ENCODE measurements around the gene KIF1C. TPM values are rescaled to one million over a fixed set of nuclear protein-coding genes. Genes with fewer than 3 reads are reported as not detected.
"Not testable (repeated sequence)": the region's sequence is repeated elsewhere in the genome, so short reads cannot be mapped to it uniquely, and the experiment has no call there.

KIF1C gene
- total and polyA plus RNA-seq, 2 experiments from 2014 or later, result 39.8 to 72.7 TPM

DNA sequence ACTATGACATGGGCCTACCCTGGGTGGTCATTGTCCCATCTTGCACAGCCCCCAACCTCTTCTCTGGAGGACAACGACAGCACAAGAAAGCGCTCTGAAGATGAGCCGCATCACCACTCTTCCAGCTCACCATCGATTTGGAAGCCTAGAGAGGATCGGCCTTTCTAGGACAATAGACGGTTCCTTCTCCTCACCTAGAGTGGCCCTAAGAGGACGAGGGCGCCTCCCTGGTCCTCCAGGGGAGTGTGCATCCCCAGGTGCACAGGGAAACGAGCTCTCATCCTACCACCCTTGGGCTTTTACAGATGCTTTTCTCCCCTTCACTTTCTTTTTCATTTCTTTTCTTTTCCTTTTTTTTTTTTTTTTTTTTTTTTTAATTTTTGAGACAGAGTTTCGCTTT, 57.8 kb downstream of the KIF1C start:
- H3K9me2 ChIP-seq (ENCODE audit: insufficient read depth), result no peaks in the 10 kb centered on the region
- no peak overlapping the region for H3K9ac ChIP-seq
- H3K4me3 ChIP-seq, result no peak overlapping the region
- DNase-seq, result no peak
- H4K20me1 ChIP-seq (ENCODE audit: insufficient read depth), result no peaks in the 10 kb centered on the region
- no peak for TF ChIP-seq EZH2phosphoT487 (IDR thresholded peaks at IDR 0.05; ENCODE audit: insufficient read depth, low read depth)
- TF ChIP-seq EZH2 (IDR thresholded peaks at IDR 0.05; ENCODE audit: insufficient read depth, poor library complexity, severe bottlenecking), result no peak
- no peaks in the 10 kb centered on the region for H3K36me3 ChIP-seq (ENCODE audit: low read depth)
- H3K4me2 ChIP-seq (ENCODE audit: unreplicated experiment), result no peak overlapping the region
- H3K4me1 ChIP-seq (ENCODE audit: insufficient read depth), result 0 out of 2 replicates have a peak, but pooled peaks cover 3% of the 10 kb centered on the region
- no peaks in the 10 kb centered on the region for H3K27me3 ChIP-seq (replicated peaks; ENCODE audit: insufficient read depth)
- in situ Hi-C loops (cut with MboI), result loop anchor here (10.0 kb wide), 1 partner anchor 141 kb away; no protein-coding TSS in a partner anchor
- no peaks in the 10 kb centered on the region for H3F3A ChIP-seq (ENCODE audit: insufficient read depth)
- H3K9me3 ChIP-seq (ENCODE audit: low read depth), result no peaks in the 10 kb centered on the region
- 88 to 91% methylated on average over 9 to 10 of the region's 10 CpGs for WGBS, 2 experiments (ENCODE audit: low coverage in 1 of 2, low lambda C conversion rate in 2 of 2, missing lambda C conversion rate in 2 of 2)
- no peaks in the 10 kb centered on the region for H3K79me2 ChIP-seq (ENCODE audit: insufficient read depth)
- H2AFZ ChIP-seq, result no peak overlapping the region
- no peak overlapping the region for H3K27ac ChIP-seq

GRCh38 chr17:5065227-5065744, 67.5 kb downstream of the KIF1C start:
- no peak overlapping the region for H3K4me2 ChIP-seq (ENCODE audit: unreplicated experiment)
- H3K9me3 ChIP-seq (ENCODE audit: low read depth), result no peaks in the 10 kb centered on the region
- H3K4me1 ChIP-seq (ENCODE audit: insufficient read depth), result no peaks in the 10 kb centered on the region
- TF ChIP-seq EZH2phosphoT487 (IDR thresholded peaks at IDR 0.05; ENCODE audit: insufficient read depth, low read depth) (no peak), EZH2 (IDR thresholded peaks at IDR 0.05; ENCODE audit: insufficient read depth, poor library complexity, severe bottlenecking) (no peak)
- in situ Hi-C loops (cut with MboI), result no loop called here
- no peaks in the 10 kb centered on the region for H3K9me2 ChIP-seq (ENCODE audit: insufficient read depth)
- DNase-seq, result no peak
- H3K27ac ChIP-seq, result no peak overlapping the region
- no peak overlapping the region for H2AFZ ChIP-seq
- H3K27me3 ChIP-seq (replicated peaks; ENCODE audit: insufficient read depth), result no peaks in the 10 kb centered on the region
- no peaks in the 10 kb centered on the region for H4K20me1 ChIP-seq (ENCODE audit: insufficient read depth)
- 88 to 89% methylated on average over 1 of the region's 1 CpG for WGBS, 2 experiments (ENCODE audit: low coverage in 1 of 2, low lambda C conversion rate in 2 of 2, missing lambda C conversion rate in 2 of 2)
- no peaks in the 10 kb centered on the region for H3K36me3 ChIP-seq (ENCODE audit: low read depth)
- H3K4me3 ChIP-seq, result no peak overlapping the region
- H3K79me2 ChIP-seq (ENCODE audit: insufficient read depth), result no peaks in the 10 kb centered on the region
- H3F3A ChIP-seq (ENCODE audit: insufficient read depth), result peaks cover 4% of the 10 kb centered on the region; the same call in 1 of the 2 replicates
- H3K9ac ChIP-seq, result no peak overlapping the region

GRCh38 chr17:5068236-5068635, 70.5 kb downstream of the KIF1C start:
- Histone ChIP-seq H2AFZ (no peak overlapping the region), H3K4me1 (ENCODE audit: insufficient read depth) (no peaks in the 10 kb centered on the region), H3K9ac (no peak overlapping the region), H3K4me2 (ENCODE audit: unreplicated experiment) (no peak overlapping the region), H3K4me3 (no peak overlapping the region), H3K79me2 (ENCODE audit: insufficient read depth) (no peaks in the 10 kb centered on the region), H3K27ac (no peak overlapping the region), H3K9me3 (ENCODE audit: low read depth) (no peaks in the 10 kb centered on the region), H3K27me3 (replicated peaks; ENCODE audit: insufficient read depth) (no peaks in the 10 kb centered on the region), H4K20me1 (ENCODE audit: insufficient read depth) (no peaks in the 10 kb centered on the region), H3K36me3 (ENCODE audit: low read depth) (no peaks in the 10 kb centered on the region), H3F3A (ENCODE audit: insufficient read depth) (no peaks in the 10 kb centered on the region), H3K9me2 (ENCODE audit: insufficient read depth) (no peaks in the 10 kb centered on the region)
- no peak for TF ChIP-seq EZH2 (IDR thresholded peaks at IDR 0.05; ENCODE audit: insufficient read depth, poor library complexity, severe bottlenecking)
- no peak for TF ChIP-seq EZH2phosphoT487 (IDR thresholded peaks at IDR 0.05; ENCODE audit: insufficient read depth, low read depth)
- in situ Hi-C loops (cut with MboI), result no loop called here
- 81 to 85% methylated on average over 3 of the region's 3 CpGs for WGBS, 2 experiments (ENCODE audit: low coverage in 1 of 2, low lambda C conversion rate in 2 of 2, missing lambda C conversion rate in 2 of 2)
- peak; percentile 25 for DNase-seq

DNA sequence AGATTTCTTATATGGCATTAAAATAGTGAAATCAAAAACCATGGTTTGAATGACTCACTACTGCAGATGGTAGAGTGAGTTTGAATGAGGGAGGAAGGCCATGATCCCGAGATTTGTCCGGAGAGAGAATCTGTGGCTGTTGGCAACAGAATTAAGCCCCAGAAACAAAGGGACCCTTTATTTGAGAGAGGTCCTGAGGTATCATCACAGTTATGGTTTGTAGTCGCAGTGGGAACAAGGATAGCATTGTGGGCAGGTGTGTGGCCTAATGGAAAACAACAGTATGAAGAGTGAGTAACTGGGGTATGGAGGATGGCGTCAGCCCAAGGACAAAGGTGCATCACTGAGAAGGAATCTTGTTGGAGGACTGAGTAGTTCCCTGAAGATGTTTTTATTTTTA, 72.0 kb downstream of the KIF1C start:
- Histone ChIP-seq H3K4me3 (no peak overlapping the region), H3F3A (ENCODE audit: insufficient read depth) (no peaks in the 10 kb centered on the region), H3K4me1 (ENCODE audit: insufficient read depth) (no peaks in the 10 kb centered on the region), H3K9me2 (ENCODE audit: insufficient read depth) (no peaks in the 10 kb centered on the region), H3K9me3 (ENCODE audit: low read depth) (no peaks in the 10 kb centered on the region), H3K27ac (no peak overlapping the region), H3K4me2 (ENCODE audit: unreplicated experiment) (no peak overlapping the region), H2AFZ (no peak overlapping the region), H3K79me2 (ENCODE audit: insufficient read depth) (no peaks in the 10 kb centered on the region), H3K27me3 (replicated peaks; ENCODE audit: insufficient read depth) (0 out of 2 replicates have a peak, but pooled peaks cover 9% of the 10 kb centered on the region), H4K20me1 (ENCODE audit: insufficient read depth) (no peaks in the 10 kb centered on the region), H3K9ac (no peak overlapping the region), H3K36me3 (ENCODE audit: low read depth) (no peaks in the 10 kb centered on the region)
- TF ChIP-seq EZH2phosphoT487 (IDR thresholded peaks at IDR 0.05; ENCODE audit: insufficient read depth, low read depth) (no peak), EZH2 (IDR thresholded peaks at IDR 0.05; ENCODE audit: insufficient read depth, poor library complexity, severe bottlenecking) (no peak)
- no peak for DNase-seq
- WGBS, 2 experiments (ENCODE audit: low coverage in 1 of 2, low lambda C conversion rate in 2 of 2, missing lambda C conversion rate in 2 of 2), result 86 to 87% methylated on average over 4 of the region's 4 CpGs
- in situ Hi-C loops (cut with MboI), result no loop called here

DNA sequence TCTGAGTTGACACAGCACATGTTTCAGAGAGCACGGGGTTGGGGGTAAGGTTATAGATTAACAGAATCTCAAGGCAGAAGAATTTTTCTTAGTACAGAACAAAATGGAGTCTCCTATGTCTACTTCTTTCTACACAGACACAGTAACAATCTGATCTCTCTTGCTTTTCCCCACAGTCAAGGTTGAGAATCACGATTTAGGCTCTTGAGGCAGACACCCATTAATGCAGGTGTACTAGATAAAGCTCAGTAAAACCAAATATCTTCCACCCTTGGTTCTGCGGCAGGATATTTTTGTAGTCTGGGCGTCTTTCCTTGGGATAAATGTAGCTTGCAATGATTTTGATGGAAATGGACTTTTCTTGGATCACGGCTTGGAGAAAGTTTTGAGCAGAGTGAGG, 77.7 kb downstream of the KIF1C start:
- H3F3A ChIP-seq (ENCODE audit: insufficient read depth); H3K4me1 ChIP-seq (ENCODE audit: insufficient read depth); in situ Hi-C loops (cut with MboI); H4K20me1 ChIP-seq (ENCODE audit: insufficient read depth); H2AFZ ChIP-seq; H3K9me2 ChIP-seq (ENCODE audit: insufficient read depth); H3K4me3 ChIP-seq; DNase-seq; H3K27me3 ChIP-seq (replicated peaks; ENCODE audit: insufficient read depth); H3K4me2 ChIP-seq (ENCODE audit: unreplicated experiment); H3K36me3 ChIP-seq (ENCODE audit: low read depth); H3K27ac ChIP-seq; H3K9me3 ChIP-seq (ENCODE audit: low read depth); H3K9ac ChIP-seq: not testable (repeated sequence)
- peaks cover 11% of the 10 kb centered on the region; the same call in 1 of the 2 replicates for H3K79me2 ChIP-seq (ENCODE audit: insufficient read depth)
- WGBS, 2 experiments (ENCODE audit: low coverage in 1 of 2, low lambda C conversion rate in 2 of 2, missing lambda C conversion rate in 2 of 2), result 54 to 56% methylated on average over 5 of the region's 5 CpGs

- not testable (repeated sequence) for H3F3A ChIP-seq (ENCODE audit: insufficient read depth)
Observed at GRCh38 chr17:5077275-5077674, 79.5 kb downstream of the KIF1C start.

More at GRCh38 chr17:5077275-5077674, 79.5 kb downstream of the KIF1C start:
- H3K27ac ChIP-seq; DNase-seq; H3K9ac ChIP-seq; H3K4me1 ChIP-seq (ENCODE audit: insufficient read depth); H3K36me3 ChIP-seq (ENCODE audit: low read depth); H3K4me2 ChIP-seq (ENCODE audit: unreplicated experiment); H3K27me3 ChIP-seq (replicated peaks; ENCODE audit: insufficient read depth); in situ Hi-C loops (cut with MboI); H4K20me1 ChIP-seq (ENCODE audit: insufficient read depth); H3K9me2 ChIP-seq (ENCODE audit: insufficient read depth); H3K9me3 ChIP-seq (ENCODE audit: low read depth): not testable (repeated sequence)
- Histone ChIP-seq H3K4me3 (peak overlapping the region; percentile 82; the same call in 1 of the 2 replicates), H3K79me2 (ENCODE audit: insufficient read depth) (peaks cover 11% of the 10 kb centered on the region; the same call in 1 of the 2 replicates), H2AFZ (peak overlapping the region; percentile 99)
- 97% methylated on average over 24 of the region's 24 CpGs for WGBS, 2 experiments (ENCODE audit: low coverage in 1 of 2, low lambda C conversion rate in 2 of 2, missing lambda C conversion rate in 2 of 2)

Measured in GM23248 (cell line).